Testis (tissue), 5 donors: ENCODE results near the gene SAPCD1. TPM values are rescaled to one million over a fixed set of nuclear protein-coding genes. Genes with fewer than 3 reads are reported as not detected.

Experiments
- DNase-seq: peaks from one replicate; pipeline ENCODE4 v3.0.0-alpha.2; 2019
- H3K27ac ChIP-seq, 2 donors: fragments of 200-600 bp; sonication (generic); one replicate each; pipeline ENCODE4 v1.5.1; 2019
- H3K27me3 ChIP-seq: fragments of 200-600 bp; sonication (generic); one replicate; pipeline ENCODE4 v1.5.1; 2019
- H3K36me3 ChIP-seq: fragments of 200-600 bp; sonication (generic); one replicate; pipeline ENCODE4 v1.5.1; 2017; ENCODE audit warnings: low read depth; ENCODE audit errors: missing control alignments
- H3K4me1 ChIP-seq: fragments of 200-600 bp; sonication (generic); one replicate; pipeline ENCODE4 v1.5.1; 2019
- H3K4me3 ChIP-seq, 2 donors: fragments of 200-600 bp; sonication (generic); one replicate each; pipeline ENCODE4 v1.5.1; 2017 to 2019
- H3K9me3 ChIP-seq: fragments of 200-600 bp; sonication (generic); one replicate; pipeline ENCODE4 v1.5.1; 2017
- POLR2A ChIP-seq: fragments of 450-650 bp; IDR thresholded peaks from one replicate; pipeline ENCODE4 v1.6.1; 2017; ENCODE audit warnings: antibody characterized with exemption, mild to moderate bottlenecking, moderate library complexity
- WGBS, 2 donors: methylation state at CpG; one replicate each; pipeline ENCODE4 v1.1.5; 2018; 5-methylcytosine and 5-hydroxymethylcytosine counted together
- intact Hi-C: fragments of 100-400 bp; cut with DNase I; formaldehyde crosslinking; loops from one replicate; pipeline ENCODE4 v1.15.1; 2023; ENCODE audit warnings: low total_unique reads
- long read RNA-seq, 2 donors: transcript quantifications; one replicate each; lab custom pipeline, GENCODE V29; 2026
- polyA plus RNA-seq: library from polyadenylated mRNA; stranded (reverse); fragments of 350-450 nt; fragmentation: Illumina TruSeq; extraction: RNeasy Lipid Tissue Mini Kit (QIAGEN cat#74804); gene quantifications from one replicate; pipeline ENCODE4 v1.2.3, GENCODE V29; 2014; ENCODE audit warnings: low read depth, low replicate concordance; ENCODE audit not compliant: insufficient read depth
- total RNA-seq, 2 donors: library from RNA; depleted of rRNA; stranded (reverse); fragments of >200 nt; gene quantifications; one replicate each; pipeline ENCODE4 v1.2.3, GENCODE V29; 2016
- TF ChIP-seq, protein P1 (sequence below), 3 experiments: fragments of 450-650 bp in 2 of 3; fragments of 200-600 bp in 1 of 3; sonication (generic) in 1 of 3; IDR thresholded peaks; one replicate each; pipeline ENCODE4 v1.5.1; 2016 to 2019; ENCODE audit warnings: antibody characterized with exemption in 3 of 3, mild to moderate bottlenecking in 2 of 3, moderate library complexity in 1 of 3

The SAPCD1 gene
- 10 to 100 TPM; 10.4 to 11.6 TPM for total RNA-seq
- polyA plus RNA-seq: 5.9 TPM
- long read RNA-seq, donor 1, partial matches to known transcripts: 0 of 1 reads
- long read RNA-seq, donor 1, other reads (novel, unspliced or antisense): 0 of 1 reads
- long read RNA-seq, donor 2: 0 reads

DNA sequence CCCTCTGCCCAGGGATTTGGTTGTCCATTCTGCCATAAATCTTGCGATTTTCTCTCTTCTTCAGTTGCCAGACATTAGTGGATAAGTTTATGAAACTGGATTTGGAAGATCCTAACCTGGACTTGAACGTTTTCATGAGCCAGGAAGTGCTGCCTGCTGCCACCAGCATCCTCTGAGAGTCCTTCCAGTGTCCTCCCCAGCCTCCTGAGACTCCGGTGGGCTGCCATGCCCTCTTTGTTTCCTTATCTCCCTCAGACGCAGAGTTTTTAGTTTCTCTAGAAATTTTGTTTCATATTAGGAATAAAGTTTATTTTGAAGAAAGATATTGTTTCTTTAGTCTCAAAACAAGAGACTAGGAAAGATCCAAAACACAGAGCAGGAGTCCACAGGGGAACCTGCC is at the start of gene SAPCD1:
Gene SAPCD1 (plus strand): TSS at position 301 of the 400 bp plus-strand sequence. CDS start 399 bp downstream, outside the sequence.
- Histone ChIP-seq H3K4me1 (no peaks in the 10 kb centered on the region), H3K9me3 (no peaks in the 10 kb centered on the region), H3K27me3 (no peaks in the 10 kb centered on the region), H3K4me3 (no peak within 1 kb of the TSS), H3K36me3 (no peaks in the 10 kb centered on the region), H3K27ac (no peak within 1 kb of the TSS)
- TF ChIP-seq, protein P1, sequence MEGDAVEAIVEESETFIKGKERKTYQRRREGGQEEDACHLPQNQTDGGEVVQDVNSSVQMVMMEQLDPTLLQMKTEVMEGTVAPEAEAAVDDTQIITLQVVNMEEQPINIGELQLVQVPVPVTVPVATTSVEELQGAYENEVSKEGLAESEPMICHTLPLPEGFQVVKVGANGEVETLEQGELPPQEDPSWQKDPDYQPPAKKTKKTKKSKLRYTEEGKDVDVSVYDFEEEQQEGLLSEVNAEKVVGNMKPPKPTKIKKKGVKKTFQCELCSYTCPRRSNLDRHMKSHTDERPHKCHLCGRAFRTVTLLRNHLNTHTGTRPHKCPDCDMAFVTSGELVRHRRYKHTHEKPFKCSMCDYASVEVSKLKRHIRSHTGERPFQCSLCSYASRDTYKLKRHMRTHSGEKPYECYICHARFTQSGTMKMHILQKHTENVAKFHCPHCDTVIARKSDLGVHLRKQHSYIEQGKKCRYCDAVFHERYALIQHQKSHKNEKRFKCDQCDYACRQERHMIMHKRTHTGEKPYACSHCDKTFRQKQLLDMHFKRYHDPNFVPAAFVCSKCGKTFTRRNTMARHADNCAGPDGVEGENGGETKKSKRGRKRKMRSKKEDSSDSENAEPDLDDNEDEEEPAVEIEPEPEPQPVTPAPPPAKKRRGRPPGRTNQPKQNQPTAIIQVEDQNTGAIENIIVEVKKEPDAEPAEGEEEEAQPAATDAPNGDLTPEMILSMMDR (IDR thresholded peaks at IDR 0.05): no peak
- no peak for TF ChIP-seq POLR2A
- intact Hi-C loops: no loop called here
- 69 to 70% methylated on average over 4 of the region's 4 CpGs for WGBS, 2 donors
- no peak for DNase-seq

DNA sequence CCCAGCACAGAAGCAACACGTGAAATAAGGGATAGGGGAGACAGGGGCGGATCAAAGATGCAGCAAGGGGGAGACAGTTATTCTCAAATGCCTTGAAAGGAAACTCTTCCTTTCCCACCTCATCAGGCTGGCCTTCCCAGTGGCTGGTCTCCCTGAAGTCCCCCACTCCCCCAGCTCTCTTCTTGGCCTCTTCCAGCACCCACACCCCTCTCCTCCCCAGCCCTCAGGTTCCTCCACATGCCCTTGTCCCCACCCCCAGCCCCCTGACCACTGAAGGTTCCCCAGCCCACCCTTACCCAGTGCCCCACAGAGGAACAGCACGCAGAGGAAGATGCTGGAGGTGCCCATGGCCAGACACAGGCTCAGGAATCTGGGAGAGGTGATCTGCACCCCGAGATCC is 49.0 kb upstream of the SAPCD1 start:
- H3K27me3 ChIP-seq: no peaks in the 10 kb centered on the region
- no peak for DNase-seq
- TF ChIP-seq, protein P1 (IDR thresholded peaks at IDR 0.05): no peak
- TF ChIP-seq POLR2A: no peak
- no peaks in the 10 kb centered on the region for H3K9me3 ChIP-seq
- H3K36me3 ChIP-seq: no peaks in the 10 kb centered on the region
- no peak overlapping the region for H3K27ac ChIP-seq
- intact Hi-C loops: no loop called here
- WGBS, 2 donors: 69 to 82% methylated on average over 4 of the region's 4 CpGs
- peaks cover 3% of the 10 kb centered on the region for H3K4me1 ChIP-seq
- H3K4me3 ChIP-seq: no peak overlapping the region

DNA sequence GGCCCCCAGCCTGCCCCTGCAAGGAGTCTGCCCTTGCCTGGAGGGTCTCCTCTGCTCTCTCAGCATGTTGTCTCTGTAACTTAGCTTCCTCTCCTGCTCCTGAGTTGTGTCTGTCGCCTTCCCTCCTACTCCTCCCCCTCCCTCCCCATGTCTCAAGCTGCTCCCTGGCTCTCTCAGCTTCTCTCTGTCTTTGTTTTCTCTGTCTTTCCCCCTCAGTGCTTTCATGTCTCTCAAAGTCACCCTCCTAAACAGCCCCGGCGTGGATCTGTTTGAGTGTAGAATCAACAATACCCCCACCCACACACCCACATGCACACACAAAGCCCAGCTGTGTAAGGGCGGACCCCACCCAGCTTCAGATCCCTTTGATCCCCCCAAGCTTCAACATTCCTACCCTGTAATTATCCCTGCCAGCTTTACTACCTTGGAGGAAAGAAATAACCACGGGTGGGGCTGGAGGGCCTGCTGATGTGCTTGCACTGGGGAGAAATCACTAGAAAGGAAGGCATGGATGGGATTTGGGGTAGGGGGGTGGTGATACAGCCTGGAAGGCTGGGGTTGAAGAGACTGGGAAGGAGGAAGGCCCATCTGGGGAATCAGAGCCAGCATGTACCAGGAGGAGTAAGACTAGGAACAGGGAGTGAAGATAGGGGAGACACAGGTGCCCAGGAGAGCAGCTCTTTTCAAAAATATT is 48.3 kb upstream of the SAPCD1 start:
- Histone ChIP-seq H3K9me3 (no peaks in the 10 kb centered on the region), H3K4me1 (peaks cover 3% of the 10 kb centered on the region), H3K27me3 (no peaks in the 10 kb centered on the region), H3K4me3 (no peak overlapping the region), H3K27ac (no peak overlapping the region), H3K36me3 (no peaks in the 10 kb centered on the region)
- no peak for DNase-seq
- 59 to 71% methylated on average over 5 of the region's 5 CpGs for WGBS, 2 donors
- intact Hi-C loops: no loop called here
- no peak for TF ChIP-seq POLR2A
- TF ChIP-seq, protein P1 (IDR thresholded peaks at IDR 0.05): no peak

DNA sequence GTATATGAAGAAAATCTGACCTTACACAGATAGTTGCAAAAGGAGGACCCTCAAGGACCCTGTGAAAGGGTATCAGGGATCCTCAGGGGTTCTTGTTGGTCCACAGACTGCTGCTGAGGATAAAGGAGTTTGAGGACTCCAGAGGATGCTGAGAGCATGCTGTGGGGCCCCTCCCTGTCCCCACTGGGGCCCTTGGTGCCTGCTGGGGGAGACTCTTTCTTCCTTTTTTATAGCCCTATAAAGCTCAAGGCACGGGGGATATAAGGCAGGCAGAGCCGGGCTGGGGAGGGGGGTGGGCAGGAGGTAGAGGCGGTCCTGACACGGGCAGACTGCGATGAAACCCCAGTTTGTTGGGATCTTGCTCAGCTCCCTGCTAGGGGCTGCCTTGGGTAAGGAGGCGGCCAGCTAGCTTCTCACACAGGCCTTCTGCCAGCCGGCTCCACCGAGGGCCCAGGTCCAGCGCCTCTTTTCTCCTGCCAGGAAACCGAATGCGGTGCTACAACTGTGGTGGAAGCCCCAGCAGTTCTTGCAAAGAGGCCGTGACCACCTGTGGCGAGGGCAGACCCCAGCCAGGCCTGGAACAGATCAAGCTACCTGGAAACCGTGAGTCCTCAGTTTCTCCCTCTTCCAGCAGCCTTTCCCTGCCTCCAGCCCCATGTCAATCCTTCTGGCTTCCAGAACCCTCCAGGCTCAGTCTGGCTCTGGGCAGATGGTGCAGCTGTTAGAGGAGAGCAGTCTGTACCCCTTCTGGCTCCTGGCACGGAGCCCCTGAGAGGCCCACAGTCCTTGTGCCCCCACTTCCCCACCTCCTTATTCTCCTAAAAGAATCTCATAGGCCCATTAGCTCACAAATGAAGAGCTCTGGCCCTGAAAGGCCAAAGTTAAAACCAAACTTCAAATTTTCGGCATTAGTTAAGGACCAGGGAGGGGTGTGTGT is 47.2 kb upstream of the SAPCD1 start, which contains the start of gene LY6G6D:
Gene LY6G6D (plus strand): TSS at position 327 of the 937 bp plus-strand sequence. CDS start 8 bp downstream, at position 335.
- Histone ChIP-seq H3K4me3 (no peak within 1 kb of the TSS), H3K27ac (no peak within 1 kb of the TSS), H3K36me3 (no peaks in the 10 kb centered on the region), H3K4me1 (peaks cover 3% of the 10 kb centered on the region), H3K9me3 (no peaks in the 10 kb centered on the region), H3K27me3 (no peaks in the 10 kb centered on the region)
- DNase-seq: no peak
- 57 to 64% methylated on average over 6 to 16 of the region's 16 CpGs for WGBS, 2 donors
- intact Hi-C loops: no loop called here
- no peak for TF ChIP-seq POLR2A
- TF ChIP-seq, protein P1 (IDR thresholded peaks at IDR 0.05): no peak
